ENCODE results near the gene NFIB.

DNA sequence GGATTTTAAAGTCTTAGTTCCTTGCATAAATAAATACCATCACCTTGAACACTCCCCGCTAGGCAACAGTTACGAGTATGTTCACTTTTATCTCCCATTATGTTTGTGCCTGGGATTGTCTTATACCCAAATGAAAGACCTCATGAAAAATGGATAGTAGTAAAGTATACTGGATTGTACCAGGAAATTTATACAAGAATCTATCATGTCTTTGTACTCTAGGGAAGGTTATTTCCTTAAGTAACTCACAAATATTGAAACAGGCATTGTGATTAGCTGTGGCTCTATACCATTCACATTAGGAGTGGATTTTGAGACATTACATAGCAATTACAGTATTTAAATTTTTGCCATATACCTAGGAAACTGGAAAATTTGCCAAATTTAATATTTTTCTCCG lies 24.0 kb downstream of the NFIB start:
- TF ChIP-seq, protein P1, sequence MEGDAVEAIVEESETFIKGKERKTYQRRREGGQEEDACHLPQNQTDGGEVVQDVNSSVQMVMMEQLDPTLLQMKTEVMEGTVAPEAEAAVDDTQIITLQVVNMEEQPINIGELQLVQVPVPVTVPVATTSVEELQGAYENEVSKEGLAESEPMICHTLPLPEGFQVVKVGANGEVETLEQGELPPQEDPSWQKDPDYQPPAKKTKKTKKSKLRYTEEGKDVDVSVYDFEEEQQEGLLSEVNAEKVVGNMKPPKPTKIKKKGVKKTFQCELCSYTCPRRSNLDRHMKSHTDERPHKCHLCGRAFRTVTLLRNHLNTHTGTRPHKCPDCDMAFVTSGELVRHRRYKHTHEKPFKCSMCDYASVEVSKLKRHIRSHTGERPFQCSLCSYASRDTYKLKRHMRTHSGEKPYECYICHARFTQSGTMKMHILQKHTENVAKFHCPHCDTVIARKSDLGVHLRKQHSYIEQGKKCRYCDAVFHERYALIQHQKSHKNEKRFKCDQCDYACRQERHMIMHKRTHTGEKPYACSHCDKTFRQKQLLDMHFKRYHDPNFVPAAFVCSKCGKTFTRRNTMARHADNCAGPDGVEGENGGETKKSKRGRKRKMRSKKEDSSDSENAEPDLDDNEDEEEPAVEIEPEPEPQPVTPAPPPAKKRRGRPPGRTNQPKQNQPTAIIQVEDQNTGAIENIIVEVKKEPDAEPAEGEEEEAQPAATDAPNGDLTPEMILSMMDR (IDR thresholded peaks at IDR 0.05) = no peak
- no peak for TF ChIP-seq ZFX (IDR thresholded peaks at IDR 0.05; ENCODE audit: borderline replicate concordance)

All from 22Rv1 (cell line).